Kasumi-1 (cell line): ENCODE measurements around the gene MUC22.
"Not testable (repeated sequence)": the region's sequence is repeated elsewhere in the genome, so short reads cannot be mapped to it uniquely, and the experiment has no call there.

Source experiments
- DNase-seq, 2 experiments: peaks; one replicate each; lab custom pipeline; 2025; lab: John Stamatoyannopoulos, UW

The MUC22 gene

GRCh38 chr6:30998785-30999184, 11.5 kb upstream of the MUC22 start:
- DNase-seq, result no peak

- not testable (repeated sequence) for DNase-seq
These were observed 10.0 kb upstream of the MUC22 start for GRCh38 chr6:31000067-31000860.

- no peak for DNase-seq
These were observed 8.9 kb upstream of the MUC22 start for GRCh38 chr6:31001281-31001888.

GRCh38 chr6:31002471-31002870, 7.8 kb upstream of the MUC22 start:
- DNase-seq, result no peak

- peak in 1 of 2 experiments; percentile 21 for DNase-seq
These were observed 5.5 kb upstream of the MUC22 start for GRCh38 chr6:31004794-31005193.

- no peak for DNase-seq
These were observed 4.8 kb upstream of the MUC22 start for GRCh38 chr6:31005249-31006020.

GRCh38 chr6:31007694-31008093, 2.6 kb upstream of the MUC22 start:
- no peak for DNase-seq

- no peak for DNase-seq
These were observed 2.1 kb upstream of the MUC22 start for GRCh38 chr6:31008165-31008564.

- DNase-seq, result no peak
These were observed 543 bp upstream of the MUC22 start for GRCh38 chr6:31009731-31010130.

GRCh38 chr6:31011153-31011552, 879 bp downstream of the MUC22 start:
- no peak for DNase-seq

GRCh38 chr6:31016659-31017299, 6.5 kb downstream of the MUC22 start:
- no peak for DNase-seq

- not testable (repeated sequence) for DNase-seq
These were observed 7.2 kb downstream of the MUC22 start for GRCh38 chr6:31017436-31017835.

- DNase-seq, result no peak
These were observed 9.8 kb downstream of the MUC22 start for GRCh38 chr6:31020057-31020456.

GRCh38 chr6:31020631-31021255, 10.5 kb downstream of the MUC22 start:
- DNase-seq, result not testable (repeated sequence)

GRCh38 chr6:31021705-31022531, 11.6 kb downstream of the MUC22 start:
- not testable (repeated sequence) for DNase-seq

GRCh38 chr6:31025595-31025994, 15.3 kb downstream of the MUC22 start:
- DNase-seq, result no peak

GRCh38 chr6:31031095-31031494, 20.8 kb downstream of the MUC22 start:
- DNase-seq, result no peak

- no peak for DNase-seq
These were observed 22.8 kb downstream of the MUC22 start for GRCh38 chr6:31033075-31033474.

- DNase-seq, result no peak
These were observed 25.7 kb downstream of the MUC22 start for GRCh38 chr6:31035862-31036497.

GRCh38 chr6:31037169-31037568, 26.9 kb downstream of the MUC22 start:
- DNase-seq, result no peak
